Osteoblast (primary cell): ENCODE measurements around the gene RNASET2. TPM values are rescaled to one million over a fixed set of nuclear protein-coding genes. Genes with fewer than 3 reads are reported as not detected.
A peak's percentile ranks its signal among the peaks of the same experiment; 100 is the strongest.
"Not testable (repeated sequence)": the region's sequence is repeated elsewhere in the genome, so short reads cannot be mapped to it uniquely, and the experiment has no call there.

ENCODE experiments used
- DNase-seq: peaks from one replicate; pipeline ENCODE4 v3.0.0; 2011; ENCODE audit warnings: low spot score, mixed read lengths; ENCODE audit not compliant: insufficient read length; ENCODE audit errors: missing footprints
- H2AFZ ChIP-seq: 2 replicates; pipeline ENCODE4 v1.6.0; 2011; ENCODE audit warnings: mild to moderate bottlenecking, low read length
- H3K27ac ChIP-seq: 2 replicates; pipeline ENCODE4 v1.5.1; 2011; ENCODE audit warnings: mild to moderate bottlenecking, low read depth, low read length, moderate library complexity
- H3K27me3 ChIP-seq: 2 replicates; pipeline ENCODE4 v1.6.0; 2012; ENCODE audit warnings: mild to moderate bottlenecking, control low read depth, inconsistent platforms, low read length, moderate library complexity; ENCODE audit not compliant: insufficient read depth
- H3K36me3 ChIP-seq: 2 replicates; pipeline ENCODE4 v1.5.1; 2011; ENCODE audit warnings: mild to moderate bottlenecking, low read length, control low read depth, moderate library complexity; ENCODE audit not compliant: insufficient read depth
- H3K4me1 ChIP-seq: 2 replicates; pipeline ENCODE4 v1.5.1; 2011; ENCODE audit warnings: mild to moderate bottlenecking, low read length, control low read depth, moderate library complexity; ENCODE audit not compliant: insufficient read depth
- H3K4me2 ChIP-seq: 2 replicates; pipeline ENCODE4 v1.6.0; 2011; ENCODE audit warnings: mild to moderate bottlenecking, low read length; ENCODE audit not compliant: insufficient read depth
- H3K4me3 ChIP-seq: fragments of 200-600 bp; sonication (generic); 3 replicates; pipeline ENCODE4 v1.5.1; 2012; ENCODE audit warnings: mild to moderate bottlenecking, low read length, inconsistent platforms; ENCODE audit not compliant: insufficient read depth
- H3K79me2 ChIP-seq: 2 replicates; pipeline ENCODE4 v1.6.0; 2012; ENCODE audit warnings: mild to moderate bottlenecking, low read length, control low read depth, inconsistent platforms; ENCODE audit not compliant: insufficient read depth
- H3K9me3 ChIP-seq: 2 replicates; pipeline ENCODE4 v1.5.1; 2011; ENCODE audit warnings: low read depth, low read length, control low read depth
- H4K20me1 ChIP-seq: 2 replicates; pipeline ENCODE4 v1.6.0; 2012; ENCODE audit warnings: mild to moderate bottlenecking, low read length, control low read depth; ENCODE audit not compliant: insufficient read depth
- CTCF ChIP-seq: IDR thresholded peaks from 2 replicates; pipeline ENCODE4 v1.5.1; 2011; ENCODE audit warnings: mild to moderate bottlenecking, low read depth, low read length, moderate library complexity; ENCODE audit errors: extremely low read depth
- total RNA-seq: library from RNA; depleted of rRNA; stranded (reverse); fragments of >200 nt; gene quantifications from 2 replicates; pipeline ENCODE4 v1.2.3, GENCODE V29; 2012

RNASET2 gene
- total RNA-seq, 1 donor: 47.8 TPM

- Histone ChIP-seq H3K36me3 (no peaks in the 10 kb centered on the region), H3K27me3 (no peaks in the 10 kb centered on the region), H3K79me2 (no peaks in the 10 kb centered on the region), H2AFZ (no peak overlapping the region), H3K4me1 (peaks cover 9% of the 10 kb centered on the region), H3K27ac (no peak overlapping the region), H4K20me1 (no peaks in the 10 kb centered on the region), H3K4me2 (no peak overlapping the region), H3K4me3 (no peak overlapping the region), H3K9me3 (no peaks in the 10 kb centered on the region)
- peak; percentile 42 for DNase-seq
- TF ChIP-seq CTCF: no peak
Observed at GRCh38 chr6:166952567-166953486, 3.5 kb downstream of the RNASET2 start.

- no peaks in the 10 kb centered on the region for H3K9me3 ChIP-seq
- H3K27ac ChIP-seq: no peak overlapping the region
- DNase-seq: no peak
- peaks cover 8% of the 10 kb centered on the region for H3K4me1 ChIP-seq
- no peaks in the 10 kb centered on the region for H3K79me2 ChIP-seq
- no peaks in the 10 kb centered on the region for H3K27me3 ChIP-seq
- no peaks in the 10 kb centered on the region for H3K36me3 ChIP-seq
- H3K4me3 ChIP-seq: no peak overlapping the region
- no peak overlapping the region for H3K4me2 ChIP-seq
- H4K20me1 ChIP-seq: no peaks in the 10 kb centered on the region
- no peak for TF ChIP-seq CTCF
- no peak overlapping the region for H2AFZ ChIP-seq
Observed at GRCh38 chr6:166952121-166952520, 4.2 kb downstream of the RNASET2 start.

GRCh38 chr6:166951670-166952060, 4.7 kb downstream of the RNASET2 start:
- Histone ChIP-seq H3K36me3 (no peaks in the 10 kb centered on the region), H3K4me3 (no peak overlapping the region), H3K9me3 (no peaks in the 10 kb centered on the region), H3K4me2 (no peak overlapping the region), H3K4me1 (peaks cover 4% of the 10 kb centered on the region), H3K27ac (no peak overlapping the region), H3K79me2 (no peaks in the 10 kb centered on the region), H3K27me3 (no peaks in the 10 kb centered on the region), H4K20me1 (no peaks in the 10 kb centered on the region), H2AFZ (no peak overlapping the region)
- DNase-seq: no peak
- TF ChIP-seq CTCF: no peak

- H3K27me3 ChIP-seq: not testable (repeated sequence)
- DNase-seq: peak; percentile 87
Observed at GRCh38 chr6:166950892-166951669, 5.3 kb downstream of the RNASET2 start.

More at GRCh38 chr6:166950892-166951669, 5.3 kb downstream of the RNASET2 start:
- peak overlapping the region; percentile 46 for H3K4me2 ChIP-seq
- H3K4me3 ChIP-seq, H3K4me1 ChIP-seq, H3K79me2 ChIP-seq, H3K36me3 ChIP-seq, H3K9me3 ChIP-seq, H4K20me1 ChIP-seq: not testable (repeated sequence)
- peak; percentile 66 for TF ChIP-seq CTCF
- peak overlapping the region; percentile 79 for H2AFZ ChIP-seq
- peak overlapping the region; percentile 24 for H3K27ac ChIP-seq
